HG02588 (cell line): ENCODE results near the gene CCDC30.
"Not testable (repeated sequence)": the region's sequence is repeated elsewhere in the genome, so short reads cannot be mapped to it uniquely, and the experiment has no call there.

Experiments
- ATAC-seq: cut with Tn5 transposase; IDR thresholded peaks from one replicate; pipeline ENCODE4 v1.9.1; 2021; ENCODE audit warnings: mild to moderate bottlenecking, moderate library complexity; ENCODE audit not compliant: unreplicated experiment

The CCDC30 gene

DNA sequence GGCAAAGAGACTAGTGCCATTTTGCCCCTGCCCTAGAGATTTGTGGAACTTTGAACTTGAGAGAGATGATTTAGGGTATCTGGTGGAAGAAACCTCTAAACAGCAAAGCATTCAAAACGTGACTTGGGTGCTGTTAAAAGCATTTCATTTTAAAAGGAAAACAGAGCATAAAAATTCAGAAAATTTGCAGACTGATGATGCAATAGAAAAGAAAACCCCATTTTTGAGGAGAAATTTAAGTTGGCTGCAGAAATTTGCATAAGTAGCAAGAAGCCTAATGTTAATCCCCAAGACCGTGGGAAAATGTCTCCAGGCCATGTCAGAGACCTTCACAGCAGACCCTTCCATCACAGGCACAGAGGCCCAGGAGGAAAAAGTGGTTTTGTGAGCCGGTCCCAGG is 164.1 kb downstream of the CCDC30 start:
- ATAC-seq: not testable (repeated sequence)

DNA sequence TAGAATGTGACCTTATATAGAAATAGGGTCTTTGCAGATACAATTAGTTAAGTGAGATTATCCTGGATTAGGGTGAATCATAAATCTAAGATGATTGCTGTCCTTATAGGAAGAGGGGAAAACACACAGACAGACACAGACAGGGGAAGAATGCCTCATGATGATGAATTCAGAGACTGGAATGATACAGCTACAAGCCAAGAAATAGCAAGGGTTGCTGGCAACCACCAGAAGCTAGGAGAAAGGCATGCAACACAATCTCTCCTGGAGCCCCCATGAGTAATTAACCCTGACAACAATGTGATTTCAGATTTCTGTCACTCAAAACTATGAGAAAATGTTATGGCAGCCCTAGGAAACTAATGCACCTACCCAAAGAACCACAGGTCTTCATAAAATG is 176.0 kb downstream of the CCDC30 start:
- no peak for ATAC-seq

DNA sequence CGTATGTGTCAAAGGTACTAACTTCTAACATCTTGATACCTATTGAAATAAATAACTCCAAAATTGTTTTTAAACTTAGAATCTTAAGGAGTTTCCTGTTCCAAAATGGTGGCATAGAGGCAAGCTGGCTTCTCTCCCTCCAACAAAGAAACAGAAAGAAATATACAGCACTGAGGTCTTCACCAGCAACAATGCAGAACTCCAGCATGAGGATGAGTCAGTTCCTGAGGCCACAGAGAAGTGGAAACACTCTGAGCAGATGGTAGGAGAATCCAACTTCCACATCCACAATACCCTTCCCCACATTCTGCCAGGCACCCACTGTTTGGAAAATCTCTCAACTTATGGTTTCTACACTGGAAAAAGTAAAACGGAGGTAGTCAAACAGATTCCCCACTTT is 183.0 kb downstream of the CCDC30 start:
- no peak for ATAC-seq

- no peak for ATAC-seq
Measured at GRCh38 chr1:42657201-42657600, 194.1 kb downstream of the CCDC30 start.

- ATAC-seq: peak; percentile 96
Measured at GRCh38 chr1:42657981-42658876, 195.1 kb downstream of the CCDC30 start, which contains the start of gene PPIH. Gene PPIH (plus strand): TSS chr1:42658423. CDS start chr1:42658447, 24 bp downstream.

DNA sequence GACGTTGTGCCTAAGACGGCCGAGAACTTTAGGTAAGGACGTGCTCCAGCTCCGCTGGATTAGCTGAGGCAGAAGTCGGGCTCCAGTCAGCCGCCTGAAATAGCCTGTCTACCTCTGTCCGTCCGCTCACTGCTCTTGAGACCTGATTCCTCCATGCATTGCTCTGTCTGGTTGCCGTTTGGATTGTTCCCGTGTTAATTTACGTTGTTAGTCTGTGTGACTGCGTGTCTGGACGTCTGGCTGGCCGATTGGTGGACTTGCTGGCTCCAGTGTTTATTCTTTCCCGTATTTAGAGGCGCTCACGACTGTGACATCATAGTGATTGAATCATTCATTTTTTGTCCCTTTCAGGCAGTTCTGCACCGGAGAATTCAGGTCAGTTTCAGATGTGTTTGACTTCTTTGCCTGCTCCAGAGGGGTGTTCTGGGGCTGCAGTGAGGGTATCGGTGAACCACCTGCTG is 195.8 kb downstream of the CCDC30 start:
- ATAC-seq: no peak

- no peak for ATAC-seq
Measured at GRCh38 chr1:42660907-42661500, 197.9 kb downstream of the CCDC30 start.

- ATAC-seq: no peak
Measured at GRCh38 chr1:42669936-42670335, 206.8 kb downstream of the CCDC30 start.

GRCh38 chr1:42670425-42670824 is 207.3 kb downstream of the CCDC30 start:
- ATAC-seq: no peak

DNA sequence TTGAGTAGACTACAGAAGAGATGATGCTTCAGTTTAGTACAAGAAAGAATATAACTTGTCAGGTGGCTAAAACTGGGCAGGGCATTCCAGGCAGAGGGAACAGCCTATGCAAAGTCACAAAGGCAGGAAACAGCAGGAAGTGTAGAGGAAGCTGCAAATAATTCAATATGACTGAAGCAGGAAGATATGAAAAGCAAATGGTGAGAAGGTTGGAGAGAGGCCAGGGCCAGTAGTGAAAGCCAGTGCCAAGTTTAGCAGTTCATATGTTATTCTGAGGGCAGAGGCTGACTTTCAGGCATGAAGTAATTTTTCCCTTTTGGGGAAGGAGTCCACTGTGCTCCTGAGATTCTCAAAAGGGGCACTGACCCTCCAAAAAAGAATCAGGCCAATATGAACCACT is 211.1 kb downstream of the CCDC30 start:
- no peak for ATAC-seq

DNA sequence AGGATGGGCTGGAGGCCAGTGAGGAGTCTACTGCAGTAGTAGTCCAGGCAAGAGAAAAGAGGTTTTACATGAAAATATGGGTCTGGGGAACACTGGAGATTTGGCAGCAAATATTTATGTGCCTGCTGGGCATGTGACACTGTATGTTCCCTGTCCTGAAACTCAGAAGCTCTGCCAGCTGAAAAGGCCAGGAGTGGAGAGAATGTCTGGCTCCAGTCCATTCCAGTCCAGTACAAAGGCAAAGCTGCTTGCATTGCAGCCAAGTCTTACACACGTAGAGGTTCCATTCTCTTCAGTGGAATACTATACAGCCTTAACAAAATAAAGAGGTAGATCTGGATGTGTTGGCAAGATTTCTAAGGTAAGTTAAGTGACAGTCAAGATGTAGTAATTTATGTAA is 211.6 kb downstream of the CCDC30 start:
- no peak for ATAC-seq

GRCh38 chr1:42675467-42675866 is 212.4 kb downstream of the CCDC30 start:
- ATAC-seq: no peak

DNA sequence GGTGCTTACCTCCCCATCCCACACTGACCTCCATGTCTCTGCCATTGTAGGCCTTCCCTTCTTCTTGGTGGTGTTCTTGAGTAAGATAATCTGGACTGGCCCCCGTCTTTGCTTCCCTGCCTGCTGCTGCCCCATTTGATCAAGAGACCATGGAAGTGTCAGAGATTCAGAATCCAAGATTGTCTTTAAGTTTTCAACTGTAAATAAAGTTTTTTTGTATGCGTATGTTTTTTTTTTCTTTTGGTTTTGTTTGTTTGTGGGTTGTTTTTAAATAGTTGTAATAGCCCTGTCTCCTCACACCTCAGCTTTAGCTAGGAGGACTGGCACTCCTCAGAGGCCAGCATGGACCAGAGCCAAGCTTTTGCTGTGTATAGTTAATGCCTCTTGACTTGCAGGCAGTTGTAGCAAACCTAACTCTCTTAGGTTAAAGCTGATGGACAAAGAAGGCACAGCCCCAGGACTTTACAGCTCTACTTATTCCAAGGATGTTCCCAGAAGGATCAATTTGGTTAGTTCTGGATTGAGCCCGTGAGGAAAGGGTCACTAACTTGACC is 213.5 kb downstream of the CCDC30 start:
- ATAC-seq: no peak

DNA sequence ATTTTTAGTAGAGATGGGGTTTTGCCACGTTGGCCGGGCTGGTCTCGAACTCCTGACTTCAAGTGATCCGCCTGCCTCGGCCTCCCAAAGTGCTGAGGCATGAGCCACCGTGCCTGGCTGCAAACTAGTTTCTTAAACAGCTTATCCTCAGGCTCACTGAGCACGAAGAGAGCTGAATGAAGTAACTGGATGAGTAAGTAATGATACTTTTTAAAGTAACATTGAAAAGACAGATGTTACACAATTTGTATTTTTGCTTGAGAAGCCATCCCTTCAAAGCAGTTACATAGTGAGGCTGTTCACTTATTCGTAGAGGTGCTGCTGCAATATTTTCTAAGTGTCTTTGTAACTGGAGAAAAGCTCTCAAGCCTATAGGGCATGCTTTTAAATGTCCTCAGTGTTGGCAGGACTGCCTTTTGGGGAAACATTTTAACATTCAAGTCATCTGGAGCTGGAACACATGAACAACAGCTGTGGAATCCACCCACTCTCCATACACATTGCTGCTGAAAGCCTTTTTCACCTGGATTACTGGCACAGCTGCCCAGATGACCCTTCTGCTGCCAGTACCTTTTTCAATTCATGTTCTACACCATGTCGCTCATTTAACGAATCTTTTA is 216.4 kb downstream of the CCDC30 start:
- ATAC-seq: no peak

DNA sequence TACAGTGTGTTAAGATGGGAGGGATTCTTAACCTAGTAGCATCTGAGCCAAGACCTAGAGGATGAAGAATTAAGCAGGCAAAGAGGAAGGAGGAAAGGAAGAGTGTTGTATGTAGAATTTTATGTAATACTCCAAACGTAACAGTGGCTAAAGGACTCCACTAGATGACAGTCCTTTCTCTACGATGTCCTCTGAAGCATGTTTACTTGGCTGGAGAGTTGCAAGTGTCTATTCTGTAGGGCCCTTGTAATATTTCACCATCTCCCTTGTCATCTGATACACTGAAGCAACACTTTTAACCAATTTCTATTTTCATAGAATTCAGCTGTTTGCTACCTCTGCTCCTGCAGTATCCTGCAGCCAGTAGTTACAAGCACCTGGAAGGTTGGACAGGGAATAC is 217.0 kb downstream of the CCDC30 start:
- ATAC-seq: no peak

- no peak for ATAC-seq
Measured at GRCh38 chr1:42680921-42681683, 218.0 kb downstream of the CCDC30 start.

DNA sequence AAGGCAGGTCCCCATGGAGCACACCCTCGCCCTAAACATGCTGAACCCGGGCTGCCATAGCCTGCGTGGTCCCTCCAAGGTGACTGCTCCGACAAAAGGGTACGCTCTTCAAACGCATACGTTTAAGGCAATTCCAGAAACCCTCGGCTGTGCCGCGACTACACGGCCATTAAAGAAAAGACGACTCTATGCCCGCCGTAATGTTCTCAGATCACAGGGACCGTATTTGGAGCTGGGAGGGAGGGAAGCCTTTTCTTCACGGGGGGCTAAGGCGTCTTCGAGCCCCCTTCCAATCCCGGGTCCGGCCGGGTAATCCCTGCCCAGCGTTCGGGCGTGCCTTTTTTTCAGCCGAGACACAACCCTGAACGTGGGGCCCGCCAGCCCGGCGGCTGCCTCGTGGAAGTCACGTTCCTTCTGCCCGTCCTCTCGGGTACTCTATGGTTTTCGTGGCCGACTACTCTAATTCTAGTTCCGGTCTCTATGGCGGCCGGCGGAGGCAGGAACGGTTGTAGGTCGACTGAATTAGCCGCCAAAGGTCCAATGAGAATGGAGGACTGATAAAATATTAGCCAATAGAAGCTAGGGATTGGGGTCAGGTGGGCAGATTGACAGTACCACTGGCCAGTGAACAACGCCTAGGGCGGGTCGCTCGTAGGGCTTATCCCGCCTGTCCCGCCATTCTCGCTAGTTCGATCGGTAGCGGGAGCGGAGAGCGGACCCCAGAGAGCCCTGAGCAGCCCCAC is 218.8 kb downstream of the CCDC30 start, which contains the start of gene YBX1:
Gene YBX1, plus strand, starts transcription at position 678 of the 743 bp plus-strand sequence. CDS start 148 bp downstream, outside the sequence.
- ATAC-seq: peak; percentile 84

DNA sequence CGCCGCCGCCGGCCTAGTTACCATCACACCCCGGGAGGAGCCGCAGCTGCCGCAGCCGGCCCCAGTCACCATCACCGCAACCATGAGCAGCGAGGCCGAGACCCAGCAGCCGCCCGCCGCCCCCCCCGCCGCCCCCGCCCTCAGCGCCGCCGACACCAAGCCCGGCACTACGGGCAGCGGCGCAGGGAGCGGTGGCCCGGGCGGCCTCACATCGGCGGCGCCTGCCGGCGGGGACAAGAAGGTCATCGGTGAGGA is 219.3 kb downstream of the CCDC30 start:
- peak; percentile 15 for ATAC-seq

GRCh38 chr1:42682739-42683531 is 219.8 kb downstream of the CCDC30 start:
- peak; percentile 49 for ATAC-seq
